Fibroblast of pulmonary artery (primary cell): ENCODE data around the gene TCTA.

ENCODE experiments used
- DNase-seq: peaks from one replicate; pipeline ENCODE4 v3.0.0-alpha.2; 2010; ENCODE audit warnings: low read depth
- H3K4me3 ChIP-seq: replicated peaks from 2 replicates; pipeline ENCODE4 v1.5.1; 2011; ENCODE audit warnings: low read depth, mild to moderate bottlenecking, control low read depth, low read length, moderate library complexity
- TF ChIP-seq, protein P1 (sequence below): IDR thresholded peaks from 2 replicates; pipeline ENCODE4 v1.5.1; 2011; ENCODE audit warnings: mild to moderate bottlenecking, control low read depth, low read length, inconsistent platforms; ENCODE audit errors: missing control alignments

TCTA gene

DNA sequence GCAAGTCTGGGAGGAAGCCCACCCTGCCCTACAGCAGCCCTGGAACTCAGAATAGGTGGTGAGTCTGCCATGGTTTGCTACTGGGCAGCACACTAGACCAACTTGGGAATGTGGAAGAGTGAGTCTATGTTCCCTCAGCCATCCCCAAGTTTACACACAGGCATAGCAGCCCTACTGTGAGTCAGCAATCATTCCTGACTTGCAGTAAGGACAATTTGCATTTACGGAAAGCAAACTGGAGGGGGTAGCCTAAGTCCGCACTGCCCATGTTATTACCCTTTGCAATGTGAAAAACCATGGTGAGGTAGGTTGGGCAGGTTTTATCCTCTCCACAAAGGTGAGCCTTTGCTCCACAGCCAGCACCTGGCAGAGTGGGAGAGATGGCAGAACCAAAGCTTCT, 4.6 kb downstream of the TCTA start:
- TF ChIP-seq, protein P1, sequence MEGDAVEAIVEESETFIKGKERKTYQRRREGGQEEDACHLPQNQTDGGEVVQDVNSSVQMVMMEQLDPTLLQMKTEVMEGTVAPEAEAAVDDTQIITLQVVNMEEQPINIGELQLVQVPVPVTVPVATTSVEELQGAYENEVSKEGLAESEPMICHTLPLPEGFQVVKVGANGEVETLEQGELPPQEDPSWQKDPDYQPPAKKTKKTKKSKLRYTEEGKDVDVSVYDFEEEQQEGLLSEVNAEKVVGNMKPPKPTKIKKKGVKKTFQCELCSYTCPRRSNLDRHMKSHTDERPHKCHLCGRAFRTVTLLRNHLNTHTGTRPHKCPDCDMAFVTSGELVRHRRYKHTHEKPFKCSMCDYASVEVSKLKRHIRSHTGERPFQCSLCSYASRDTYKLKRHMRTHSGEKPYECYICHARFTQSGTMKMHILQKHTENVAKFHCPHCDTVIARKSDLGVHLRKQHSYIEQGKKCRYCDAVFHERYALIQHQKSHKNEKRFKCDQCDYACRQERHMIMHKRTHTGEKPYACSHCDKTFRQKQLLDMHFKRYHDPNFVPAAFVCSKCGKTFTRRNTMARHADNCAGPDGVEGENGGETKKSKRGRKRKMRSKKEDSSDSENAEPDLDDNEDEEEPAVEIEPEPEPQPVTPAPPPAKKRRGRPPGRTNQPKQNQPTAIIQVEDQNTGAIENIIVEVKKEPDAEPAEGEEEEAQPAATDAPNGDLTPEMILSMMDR, result no peak
- DNase-seq, result no peak
- H3K4me3 ChIP-seq, result no peak overlapping the region

DNA sequence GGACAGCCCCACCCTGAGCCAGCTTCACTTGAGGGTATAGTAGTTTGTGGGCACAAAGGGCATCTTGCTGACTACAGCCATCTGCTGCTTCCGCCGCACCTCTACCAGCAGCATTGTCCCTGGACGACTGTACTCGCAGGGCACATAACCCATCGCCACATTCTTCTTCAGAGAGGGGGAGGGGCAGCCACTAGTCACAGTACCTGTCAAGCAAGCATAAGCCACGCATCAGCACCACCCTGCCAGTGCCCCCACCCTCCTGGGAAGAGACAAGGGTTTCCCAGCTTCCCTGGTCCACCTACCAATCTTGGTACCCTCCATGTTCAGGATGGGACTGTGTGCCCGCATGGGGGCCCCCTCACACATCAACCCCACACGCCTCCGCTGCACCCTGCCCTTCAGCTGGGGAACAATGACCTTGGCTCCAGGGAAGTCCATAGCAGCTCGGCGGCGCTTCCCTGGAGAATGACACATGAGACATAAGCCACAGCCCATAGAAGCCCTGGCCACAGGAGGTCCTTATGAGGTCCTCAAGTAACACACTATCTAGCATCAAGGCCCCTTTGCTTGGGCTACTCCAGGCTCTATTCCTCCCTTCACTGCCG, 5.4 kb downstream of the TCTA start:
- no peak for DNase-seq
- H3K4me3 ChIP-seq, result no peak overlapping the region
- TF ChIP-seq, protein P1, result no peak

DNA sequence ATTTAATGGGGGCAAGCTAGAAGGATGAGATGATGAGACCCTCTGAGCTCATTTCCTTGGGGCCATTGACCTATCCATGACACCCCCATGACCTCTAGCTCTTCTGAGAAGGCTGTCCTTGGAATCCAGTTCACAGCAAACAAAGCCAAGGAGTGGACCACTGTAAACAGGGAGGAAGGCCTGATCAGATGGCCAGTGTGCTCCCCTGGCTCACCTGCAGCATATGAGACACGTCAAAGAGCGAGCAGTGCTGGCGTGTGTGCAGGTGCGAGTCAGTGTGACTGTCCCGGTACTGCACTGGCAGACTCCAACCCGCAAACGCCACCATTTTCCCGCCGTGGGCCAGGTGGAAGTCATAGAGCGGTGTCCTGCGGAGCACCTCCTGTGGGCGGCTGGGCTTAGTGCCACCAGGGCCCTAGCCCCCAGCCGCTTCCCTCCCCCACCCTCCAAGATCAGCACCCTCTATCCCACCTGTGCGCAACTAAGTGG, 9.7 kb downstream of the TCTA start:
- no peak for DNase-seq
- TF ChIP-seq, protein P1, result no peak
- H3K4me3 ChIP-seq, result no peak overlapping the region

DNA sequence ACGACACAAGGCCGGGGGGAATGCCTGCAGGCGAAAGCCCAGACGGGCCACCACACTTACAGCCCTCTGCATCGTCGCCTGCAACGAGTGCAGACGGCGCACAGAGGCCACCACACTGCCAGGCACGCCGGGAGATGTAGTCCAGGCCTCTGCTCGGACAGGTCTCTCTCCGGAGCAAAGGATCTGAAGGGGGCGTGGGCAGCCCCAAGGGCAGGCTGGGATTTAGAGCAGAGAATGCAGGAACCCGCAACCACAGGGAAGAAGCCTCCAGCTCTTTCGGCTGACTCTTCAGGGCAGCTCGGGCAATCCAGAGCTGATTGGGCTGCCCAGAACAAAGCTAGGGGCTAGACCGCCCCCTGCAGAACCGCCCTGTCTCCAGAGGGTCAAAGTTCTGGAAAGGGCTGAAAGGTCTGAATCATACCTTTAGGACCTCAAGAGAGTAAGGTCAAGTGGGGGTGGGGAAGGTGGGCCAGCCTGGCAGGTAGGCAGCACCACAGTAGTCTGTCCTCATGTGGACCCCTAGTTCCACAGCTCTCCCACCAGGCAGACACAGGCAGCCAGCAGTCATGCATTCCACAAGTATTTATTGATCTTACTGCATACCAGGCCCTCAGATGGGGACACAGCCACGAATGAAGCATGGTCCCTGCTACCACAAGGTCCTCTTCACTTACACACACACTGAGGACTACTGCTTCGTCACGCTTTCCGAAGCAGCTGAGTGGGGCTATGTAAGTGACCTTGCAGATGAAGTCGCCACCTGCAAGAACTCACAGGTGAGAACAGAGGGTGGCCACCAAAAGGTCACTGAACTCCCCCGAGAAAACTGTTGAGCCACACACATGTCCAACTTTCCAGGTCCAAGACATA, 10.4 kb downstream of the TCTA start, which contains the start of gene AMT:
Gene AMT (minus strand): TSS at position 95 of the 870 bp plus-strand sequence. CDS start 23 bp downstream, at position 72.
- DNase-seq, result no peak
- no peak within 1 kb of the TSS for H3K4me3 ChIP-seq
- TF ChIP-seq, protein P1, result no peak

DNA sequence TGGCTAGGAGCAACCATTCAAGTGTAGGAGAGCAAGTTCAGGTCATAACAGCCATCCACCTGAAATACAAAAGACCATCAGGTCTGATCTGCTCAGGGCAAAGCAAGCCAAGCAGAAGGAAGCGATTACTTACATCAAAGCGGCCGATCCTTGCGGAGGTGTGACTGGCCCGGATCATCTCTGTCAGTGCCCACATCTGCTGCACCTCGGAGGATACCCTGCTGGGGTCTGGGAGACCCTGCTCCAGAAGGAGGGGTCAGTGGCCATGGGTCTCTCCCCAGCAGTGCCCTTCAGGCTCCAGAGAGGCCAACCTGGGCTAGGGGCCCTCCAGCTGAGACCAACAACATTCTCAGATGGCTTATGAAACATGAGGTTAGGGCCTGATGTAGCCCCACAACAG, 12.6 kb downstream of the TCTA start:
- TF ChIP-seq, protein P1, result no peak
- H3K4me3 ChIP-seq, result no peak overlapping the region
- no peak for DNase-seq

DNA sequence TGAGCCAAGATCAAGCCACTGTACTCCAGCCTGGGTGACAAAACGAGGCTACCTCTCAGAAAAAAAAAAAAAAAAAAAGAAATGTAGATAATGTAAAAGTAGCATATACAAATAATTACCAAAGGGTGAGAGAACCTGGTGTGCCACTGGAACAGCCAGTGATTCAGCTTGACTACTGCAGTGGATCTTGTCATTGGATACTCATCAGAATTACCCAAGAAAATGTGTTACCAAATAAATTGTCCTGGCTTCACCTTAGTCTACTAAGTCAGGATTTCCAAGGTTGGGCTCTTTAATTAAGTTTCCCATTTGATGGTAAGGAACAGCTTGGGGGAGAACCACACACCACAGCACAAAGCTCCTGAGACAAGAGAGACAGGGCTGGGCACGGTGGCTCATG, 15.4 kb downstream of the TCTA start:
- no peak for DNase-seq
- TF ChIP-seq, protein P1, result no peak
- no peak overlapping the region for H3K4me3 ChIP-seq
